ENCODE data around the gene CAMTA1.
"Not testable (repeated sequence)": the region's sequence is repeated elsewhere in the genome, so short reads cannot be mapped to it uniquely, and the experiment has no call there.

CAMTA1 gene

GRCh38 chr1:6913086-6913485 lies 127.8 kb downstream of the CAMTA1 start:
- TF ChIP-seq CTCF (IDR thresholded peaks at IDR 0.05; ENCODE audit: low read depth, low read length), result no peak
- no peak overlapping the region for H3K4me3 ChIP-seq (ENCODE audit: low read depth, low read length)

GRCh38 chr1:6914706-6915105 lies 129.5 kb downstream of the CAMTA1 start:
- no peak for TF ChIP-seq CTCF (IDR thresholded peaks at IDR 0.05; ENCODE audit: low read depth, low read length)
- no peak overlapping the region for H3K4me3 ChIP-seq (ENCODE audit: low read depth, low read length)

- no peak for TF ChIP-seq CTCF (IDR thresholded peaks at IDR 0.05; ENCODE audit: low read depth, low read length)
- no peak overlapping the region for H3K4me3 ChIP-seq (ENCODE audit: low read depth, low read length)
These were observed 130.8 kb downstream of the CAMTA1 start for GRCh38 chr1:6915999-6916565.

GRCh38 chr1:6917067-6917466 lies 131.8 kb downstream of the CAMTA1 start:
- TF ChIP-seq CTCF (IDR thresholded peaks at IDR 0.05; ENCODE audit: low read depth, low read length), result no peak
- H3K4me3 ChIP-seq (ENCODE audit: low read depth, low read length), result no peak overlapping the region

GRCh38 chr1:6918186-6918924 lies 133.1 kb downstream of the CAMTA1 start:
- H3K4me3 ChIP-seq (ENCODE audit: low read depth, low read length), result no peak overlapping the region
- TF ChIP-seq CTCF (IDR thresholded peaks at IDR 0.05; ENCODE audit: low read depth, low read length), result no peak

- TF ChIP-seq CTCF (IDR thresholded peaks at IDR 0.05; ENCODE audit: low read depth, low read length), result no peak
- no peak overlapping the region for H3K4me3 ChIP-seq (ENCODE audit: low read depth, low read length)
These were observed 133.8 kb downstream of the CAMTA1 start for GRCh38 chr1:6918925-6919511.

GRCh38 chr1:6921506-6921905 lies 136.3 kb downstream of the CAMTA1 start:
- H3K4me3 ChIP-seq (ENCODE audit: low read depth, low read length), result not testable (repeated sequence)

Data from WI38 (cell line).